GM12892 (cell line): ENCODE measurements around the gene PHACTR3.

ENCODE experiments used
- POLR2AphosphoS5 ChIP-seq: IDR thresholded peaks from 2 replicates; pipeline ENCODE4 v1.6.1; 2011; ENCODE audit warnings: low read depth, low read length, control low read depth
- TAF1 ChIP-seq: IDR thresholded peaks from 2 replicates; pipeline ENCODE4 v1.6.1; 2011; ENCODE audit warnings: low read depth, mild to moderate bottlenecking, control low read depth, low read length, borderline replicate concordance

- TF ChIP-seq TAF1 (no peak), POLR2AphosphoS5 (no peak)
Measured at GRCh38 chr20:59752101-59752586, 147.8 kb downstream of the PHACTR3 start.
